Measurements from ENCODE around the gene SLFN11.
"Not testable (repeated sequence)": the region's sequence is repeated elsewhere in the genome, so short reads cannot be mapped to it uniquely, and the experiment has no call there.

SLFN11 gene

GRCh38 chr17:35314415-35315216 is 58.8 kb downstream of the SLFN11 start:
- no peak for TF ChIP-seq CTCF (IDR thresholded peaks at IDR 0.05; ENCODE audit: low read length, missing control alignments)
- no peak for DNase-seq (ENCODE audit: low read depth)
- no peak overlapping the region for H3K4me3 ChIP-seq (replicated peaks; ENCODE audit: low read depth, low read length)

- H3K4me3 ChIP-seq (replicated peaks; ENCODE audit: low read depth, low read length) = no peak overlapping the region
- no peak for DNase-seq (ENCODE audit: low read depth)
- no peak for TF ChIP-seq CTCF (IDR thresholded peaks at IDR 0.05; ENCODE audit: low read length, missing control alignments)
Measured at GRCh38 chr17:35313875-35314409, 59.5 kb downstream of the SLFN11 start.

- peak; percentile 86 for DNase-seq (ENCODE audit: low read depth)
- peak overlapping the region; percentile 20 for H3K4me3 ChIP-seq (replicated peaks; ENCODE audit: low read depth, low read length)
- peak; percentile 80 for TF ChIP-seq CTCF (IDR thresholded peaks at IDR 0.05; ENCODE audit: low read length, missing control alignments)
Measured at GRCh38 chr17:35312790-35313711, 60.4 kb downstream of the SLFN11 start.

- TF ChIP-seq CTCF (IDR thresholded peaks at IDR 0.05; ENCODE audit: low read length, missing control alignments) = no peak
- no peak for DNase-seq (ENCODE audit: low read depth)
- no peak overlapping the region for H3K4me3 ChIP-seq (replicated peaks; ENCODE audit: low read depth, low read length)
Measured at GRCh38 chr17:35312346-35312745, 61.1 kb downstream of the SLFN11 start.

- DNase-seq (ENCODE audit: low read depth); H3K4me3 ChIP-seq (replicated peaks; ENCODE audit: low read depth, low read length): not testable (repeated sequence)
Measured at GRCh38 chr17:35309345-35309744, 64.1 kb downstream of the SLFN11 start.
